Keratinocyte (primary cell): ENCODE data around the gene GH2. TPM values are rescaled to one million over a fixed set of nuclear protein-coding genes. Genes with fewer than 3 reads are reported as not detected.

Experiments
- DNase-seq: peaks from one replicate; pipeline ENCODE4 v3.0.0-alpha.2; 2011; ENCODE audit warnings: low read depth, missing footprints, low spot score
- FAIRE-seq: peaks from 2 replicates; lab custom pipeline; 2011; peaks lifted over from hg19 to GRCh38; lab: Jason Lieb, UNC
- H2AFZ ChIP-seq: 2 replicates; pipeline ENCODE4 v1.6.0; 2012; ENCODE audit warnings: low read length, control low read depth, inconsistent platforms; ENCODE audit not compliant: control insufficient read depth
- H3K27ac ChIP-seq: 2 replicates; pipeline ENCODE4 v1.5.1; 2011; ENCODE audit warnings: low read length; ENCODE audit not compliant: control insufficient read depth, insufficient read depth
- H3K27me3 ChIP-seq: 3 replicates; pipeline ENCODE4 v1.6.0; 2011; ENCODE audit warnings: low read length; ENCODE audit not compliant: control insufficient read depth, insufficient read depth; ENCODE audit errors: extremely low read depth
- H3K36me3 ChIP-seq, 2 experiments: 2 replicates in 1 of 2; 3 replicates in 1 of 2; pipeline ENCODE4 v1.5.1; 2011; ENCODE audit warnings: low read length in 2 of 2, mild to moderate bottlenecking in 1 of 2; ENCODE audit not compliant: control insufficient read depth in 2 of 2, insufficient read depth in 2 of 2; ENCODE audit errors: extremely low read depth in 1 of 2
- H3K4me1 ChIP-seq: 3 replicates; pipeline ENCODE4 v1.5.1; 2011; ENCODE audit warnings: low read length; ENCODE audit not compliant: control insufficient read depth, insufficient read depth; ENCODE audit errors: extremely low read depth
- H3K4me2 ChIP-seq: 3 replicates; pipeline ENCODE4 v1.6.0; 2011; ENCODE audit warnings: low read depth, low read length; ENCODE audit not compliant: control insufficient read depth, insufficient read depth; ENCODE audit errors: extremely low read depth
- H3K4me3 ChIP-seq, 3 experiments: fragments of 200-600 bp in 1 of 3; sonication (generic) in 1 of 3; 2 replicates in 2 of 3; 3 replicates in 1 of 3; pipeline ENCODE4 v1.5.1; 2011 to 2016; ENCODE audit warnings: low read length in 3 of 3, mild to moderate bottlenecking in 3 of 3, control low read depth in 2 of 3, inconsistent platforms in 1 of 3, low read depth in 1 of 3, mixed read lengths in 1 of 3, mixed run types in 1 of 3, moderate library complexity in 1 of 3; ENCODE audit not compliant: control insufficient read depth in 2 of 3, insufficient read depth in 2 of 3; ENCODE audit errors: extremely low read depth in 1 of 3
- H3K79me2 ChIP-seq: 2 replicates; pipeline ENCODE4 v1.6.0; 2012; ENCODE audit warnings: low read length; ENCODE audit not compliant: control insufficient read depth, insufficient read depth
- H3K9ac ChIP-seq: 3 replicates; pipeline ENCODE4 v1.6.0; 2011; ENCODE audit warnings: low read length; ENCODE audit not compliant: control insufficient read depth, insufficient read depth; ENCODE audit errors: extremely low read depth
- H3K9me1 ChIP-seq: 3 replicates; pipeline ENCODE4 v1.6.0; 2011; ENCODE audit warnings: low read length; ENCODE audit not compliant: control insufficient read depth, insufficient read depth; ENCODE audit errors: extremely low read depth
- H3K9me3 ChIP-seq: 2 replicates; pipeline ENCODE4 v1.5.1; 2012; ENCODE audit warnings: low read depth, low read length; ENCODE audit not compliant: control insufficient read depth
- H4K20me1 ChIP-seq: 3 replicates; pipeline ENCODE4 v1.6.0; 2011; ENCODE audit warnings: low read length; ENCODE audit not compliant: control insufficient read depth, insufficient read depth; ENCODE audit errors: extremely low read depth
- EZH2 ChIP-seq: IDR thresholded peaks from one replicate; pipeline ENCODE4 v1.6.1; 2012; ENCODE audit warnings: inconsistent platforms, mild to moderate bottlenecking, low read length, moderate library complexity
- dilution Hi-C: fragments of 300-500 bp; cut with MboI; formaldehyde crosslinking; loops from one replicate; pipeline ENCODE4 v1.7.0; 2020; ENCODE audit warnings: low sequenced_read_pairs; ENCODE audit not compliant: extremely low pct_ligation_motif_present
- polyA plus RNA-seq, 5 experiments: library from polyadenylated mRNA; depleted of rRNA in 3 of 5; stranded (reverse) in 3 of 5; stranded (forward) in 1 of 5; unstranded in 1 of 5; fragments of >200 nt; gene quantifications; 1 replicate in 1 of 5; 2 replicates in 3 of 5; 3 replicates in 1 of 5; pipeline versions ENCODE4 v1.2.1 to v1.2.3, GENCODE V29; 2011 to 2012; ENCODE audit warnings: missing spikeins in 2 of 5, low read depth in 1 of 5, low replicate concordance in 1 of 5
- TF ChIP-seq, protein P1 (sequence below), 3 experiments: IDR thresholded peaks in 1 of 3; conservative IDR thresholded peaks in 1 of 3; optimal IDR thresholded peaks in 1 of 3; 2 replicates in 2 of 3; 3 replicates in 1 of 3; pipeline versions ENCODE3 to v1.5.1; 2011; ENCODE audit warnings: low read length in 3 of 3, mild to moderate bottlenecking in 3 of 3, moderate library complexity in 2 of 3, control low read depth in 1 of 3, inconsistent platforms in 1 of 3; ENCODE audit not compliant: insufficient read depth in 2 of 3; ENCODE audit errors: extremely low read depth in 1 of 3

GH2 gene
- polyA plus RNA-seq, 1 donor (not counting 4 experiments of a cell fraction or from before 2014, with no cell fraction given), result not detected

DNA sequence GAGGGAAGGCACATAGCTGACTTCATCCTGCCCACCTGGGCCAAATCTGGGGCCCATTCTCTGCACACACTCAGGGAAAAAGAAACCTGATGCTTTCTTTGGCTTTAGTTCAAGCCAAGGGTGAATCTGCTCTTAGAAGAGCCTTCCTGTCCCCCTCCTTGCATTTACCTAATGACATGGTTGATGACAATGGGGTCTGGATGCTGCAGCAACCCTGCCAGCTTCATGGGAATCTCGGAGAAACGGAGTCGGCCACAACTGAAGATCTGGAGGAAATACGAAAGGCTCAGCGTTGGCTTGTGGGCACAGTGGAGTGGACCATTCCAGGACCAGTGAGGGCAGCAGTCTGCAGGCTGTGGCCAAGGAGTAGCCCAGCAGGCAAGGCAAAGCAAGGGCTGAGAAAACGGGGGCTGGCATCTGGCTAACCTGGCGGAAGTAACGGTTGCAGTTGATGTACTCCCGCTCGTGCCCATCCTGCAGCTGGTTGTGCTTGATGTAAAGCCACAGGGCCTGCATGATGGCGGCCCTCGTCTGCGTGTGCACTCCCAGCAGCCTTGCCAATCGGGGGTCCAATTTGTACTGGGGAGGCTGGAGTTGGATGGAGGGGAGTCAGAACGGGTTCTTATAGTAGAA is 47.9 kb downstream of the GH2 start:
- Histone ChIP-seq H3K4me2 (no peak overlapping the region), H3K9ac (no peak overlapping the region), H3K4me1 (peaks cover 28% of the 10 kb centered on the region), H3K9me3 (no peaks in the 10 kb centered on the region), H2AFZ (no peak overlapping the region), H3K27me3 (no peaks in the 10 kb centered on the region), H3K4me3 (no peak overlapping the region), H3K36me3 (peaks cover 62 to 66% of the 10 kb centered on the region in 2 experiments), H3K27ac (no peak overlapping the region), H3K9me1 (no peaks in the 10 kb centered on the region), H3K79me2 (peaks cover 42% of the 10 kb centered on the region), H4K20me1 (peaks cover 10% of the 10 kb centered on the region)
- dilution Hi-C loops, result no loop called here
- FAIRE-seq (no peak), DNase-seq (no peak)
- TF ChIP-seq, protein P1, sequence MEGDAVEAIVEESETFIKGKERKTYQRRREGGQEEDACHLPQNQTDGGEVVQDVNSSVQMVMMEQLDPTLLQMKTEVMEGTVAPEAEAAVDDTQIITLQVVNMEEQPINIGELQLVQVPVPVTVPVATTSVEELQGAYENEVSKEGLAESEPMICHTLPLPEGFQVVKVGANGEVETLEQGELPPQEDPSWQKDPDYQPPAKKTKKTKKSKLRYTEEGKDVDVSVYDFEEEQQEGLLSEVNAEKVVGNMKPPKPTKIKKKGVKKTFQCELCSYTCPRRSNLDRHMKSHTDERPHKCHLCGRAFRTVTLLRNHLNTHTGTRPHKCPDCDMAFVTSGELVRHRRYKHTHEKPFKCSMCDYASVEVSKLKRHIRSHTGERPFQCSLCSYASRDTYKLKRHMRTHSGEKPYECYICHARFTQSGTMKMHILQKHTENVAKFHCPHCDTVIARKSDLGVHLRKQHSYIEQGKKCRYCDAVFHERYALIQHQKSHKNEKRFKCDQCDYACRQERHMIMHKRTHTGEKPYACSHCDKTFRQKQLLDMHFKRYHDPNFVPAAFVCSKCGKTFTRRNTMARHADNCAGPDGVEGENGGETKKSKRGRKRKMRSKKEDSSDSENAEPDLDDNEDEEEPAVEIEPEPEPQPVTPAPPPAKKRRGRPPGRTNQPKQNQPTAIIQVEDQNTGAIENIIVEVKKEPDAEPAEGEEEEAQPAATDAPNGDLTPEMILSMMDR (optimal IDR thresholded peaks at IDR 0.05 in 1 of 3, IDR thresholded peaks at IDR 0.05 in 1 of 3, conservative IDR thresholded peaks at IDR 0.05 in 1 of 3; ENCODE audit: extremely low read depth in 1 of 3, insufficient read depth in 2 of 3, low read length in 3 of 3), result no peak
- no peak for TF ChIP-seq EZH2

DNA sequence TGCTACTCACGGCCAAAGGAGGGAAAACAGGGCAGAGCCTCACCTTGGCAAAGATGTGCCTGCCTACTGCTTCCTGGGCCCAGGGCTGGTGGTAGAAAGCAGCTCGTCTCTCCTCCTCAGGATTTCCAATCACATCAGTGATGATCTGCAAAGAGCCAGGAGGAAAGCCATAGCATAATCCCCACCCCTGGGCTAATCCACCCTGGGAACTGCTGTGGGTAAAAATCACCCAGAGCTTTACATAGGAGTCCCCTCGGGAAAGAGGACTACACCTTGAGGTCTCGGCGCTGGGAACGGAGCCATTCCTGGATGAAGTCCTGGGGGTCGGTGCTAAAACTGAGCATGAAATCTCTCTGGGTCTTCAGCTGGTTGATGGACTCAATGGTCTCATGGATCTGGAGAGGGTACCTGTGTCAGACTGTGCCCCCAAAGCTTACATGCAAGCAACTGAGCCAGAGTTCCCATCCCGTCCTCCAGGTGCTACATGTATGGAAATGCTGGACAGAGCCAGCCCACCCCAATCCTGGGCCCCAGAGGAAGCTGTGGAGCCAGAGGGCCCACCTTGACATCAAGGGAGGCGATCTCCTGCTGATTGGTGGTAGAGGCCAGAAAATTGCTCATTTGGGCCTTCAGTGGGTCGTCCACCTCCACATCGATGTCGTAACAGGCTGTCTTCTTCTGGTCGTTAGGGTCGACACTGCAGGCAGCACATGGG is 48.6 kb downstream of the GH2 start:
- no peak overlapping the region for H3K27ac ChIP-seq
- no peaks in the 10 kb centered on the region for H3K9me3 ChIP-seq
- no peaks in the 10 kb centered on the region for H3K9me1 ChIP-seq
- H3K79me2 ChIP-seq, result peaks cover 42% of the 10 kb centered on the region
- no peak overlapping the region for H3K4me3 ChIP-seq
- H3K27me3 ChIP-seq, result no peaks in the 10 kb centered on the region
- no peak overlapping the region for H2AFZ ChIP-seq
- H3K9ac ChIP-seq, result no peak overlapping the region
- TF ChIP-seq EZH2, result no peak
- TF ChIP-seq, protein P1 (optimal IDR thresholded peaks at IDR 0.05 in 1 of 3, IDR thresholded peaks at IDR 0.05 in 1 of 3, conservative IDR thresholded peaks at IDR 0.05 in 1 of 3; ENCODE audit: extremely low read depth in 1 of 3, insufficient read depth in 2 of 3, low read length in 3 of 3), result no peak
- no peak for FAIRE-seq
- H3K4me1 ChIP-seq, result peaks cover 27% of the 10 kb centered on the region
- peaks cover 7% of the 10 kb centered on the region for H4K20me1 ChIP-seq
- dilution Hi-C loops, result no loop called here
- H3K4me2 ChIP-seq, result no peak overlapping the region
- no peak for DNase-seq
- H3K36me3 ChIP-seq, result peaks cover 62 to 66% of the 10 kb centered on the region in 2 experiments
